K562 (cell line): ENCODE measurements around the gene ATP13A4. TPM values are rescaled to one million over a fixed set of nuclear protein-coding genes. Genes with fewer than 3 reads are reported as not detected.

Experiments
- polyA plus RNA-seq, 8 experiments: library from polyadenylated mRNA; depleted of rRNA in 4 of 8; stranded (reverse) in 5 of 8; unstranded in 3 of 8; fragments of >200 nt; fragmentation: Nextera tagmentation in 2 of 8; fragmentation: Illumina TruSeq in 1 of 8; extraction: Ambion mirVana in 2 of 8; extraction: Trizol in 1 of 8; gene quantifications; 2 replicates each; pipeline versions ENCODE4 v1.2.1 to v1.2.3, GENCODE V29; 2011 to 2014; ENCODE audit warnings: inconsistent platforms in 1 of 8, missing spikeins in 1 of 8
- total RNA-seq, 7 experiments: library from RNA; depleted of rRNA in 6 of 7; stranded (reverse); fragments of >200 nt in 6 of 7; fragmentation: Illumina TruSeq in 2 of 7; extraction: Trizol in 2 of 7; gene quantifications; 2 replicates each; pipeline versions ENCODE4 v1.2.1 to v1.2.3, GENCODE V29; 2011 to 2021; ENCODE audit warnings: low replicate concordance in 1 of 7
- TF ChIP-seq, protein P1 (sequence below), 2 experiments: fragments of 450-650 bp; IDR thresholded peaks; 2 replicates each; pipeline ENCODE4 v1.6.1; 2016; ENCODE audit warnings: mild to moderate bottlenecking in 2 of 2, borderline replicate concordance in 1 of 2, low read depth in 1 of 2, moderate library complexity in 1 of 2

The ATP13A4 gene
- total and polyA plus RNA-seq, 9 of the 15 experiments (the other 6 are each of a cell fraction or from before 2014, with no cell fraction given): 0.03 to 0.14 (median 0.07) TPM; not detected in 6

DNA sequence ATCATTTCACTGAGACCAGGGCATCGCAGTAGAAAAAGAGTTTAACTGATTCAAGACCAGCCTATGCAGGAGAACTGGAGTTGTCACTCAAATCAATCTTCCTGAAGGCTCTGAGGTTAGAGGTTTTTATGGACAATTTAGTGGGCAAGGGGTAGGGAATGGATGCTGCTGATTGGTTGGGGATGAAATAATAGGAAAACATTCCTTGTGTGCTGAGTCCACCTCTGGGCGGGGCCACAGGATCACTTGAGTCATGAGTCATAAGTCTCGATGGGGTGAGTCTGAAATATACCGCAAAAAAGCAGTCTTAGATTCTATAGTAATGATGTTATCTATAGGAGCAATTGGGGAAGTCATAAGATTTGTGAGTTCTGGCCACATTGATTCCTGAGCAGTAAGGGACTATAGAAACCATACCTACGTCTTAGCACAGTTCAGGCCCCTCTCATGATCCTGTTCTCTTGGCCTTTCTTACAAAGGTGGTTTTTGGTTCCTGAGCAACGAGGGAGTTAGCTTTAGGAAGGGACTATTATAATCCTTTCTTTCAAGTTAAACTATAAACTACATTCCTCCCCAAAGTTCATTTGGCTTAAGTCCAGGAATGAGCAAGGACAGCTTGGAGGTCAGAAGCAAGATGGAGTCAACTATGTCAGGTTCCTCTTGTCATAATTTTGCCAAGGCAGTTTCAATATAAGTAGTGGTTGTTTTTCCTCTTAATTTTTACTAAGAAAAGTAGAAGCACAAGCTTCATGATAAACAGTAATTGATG lies 35.6 kb upstream of the ATP13A4 start (continued):
- TF ChIP-seq, protein P1, sequence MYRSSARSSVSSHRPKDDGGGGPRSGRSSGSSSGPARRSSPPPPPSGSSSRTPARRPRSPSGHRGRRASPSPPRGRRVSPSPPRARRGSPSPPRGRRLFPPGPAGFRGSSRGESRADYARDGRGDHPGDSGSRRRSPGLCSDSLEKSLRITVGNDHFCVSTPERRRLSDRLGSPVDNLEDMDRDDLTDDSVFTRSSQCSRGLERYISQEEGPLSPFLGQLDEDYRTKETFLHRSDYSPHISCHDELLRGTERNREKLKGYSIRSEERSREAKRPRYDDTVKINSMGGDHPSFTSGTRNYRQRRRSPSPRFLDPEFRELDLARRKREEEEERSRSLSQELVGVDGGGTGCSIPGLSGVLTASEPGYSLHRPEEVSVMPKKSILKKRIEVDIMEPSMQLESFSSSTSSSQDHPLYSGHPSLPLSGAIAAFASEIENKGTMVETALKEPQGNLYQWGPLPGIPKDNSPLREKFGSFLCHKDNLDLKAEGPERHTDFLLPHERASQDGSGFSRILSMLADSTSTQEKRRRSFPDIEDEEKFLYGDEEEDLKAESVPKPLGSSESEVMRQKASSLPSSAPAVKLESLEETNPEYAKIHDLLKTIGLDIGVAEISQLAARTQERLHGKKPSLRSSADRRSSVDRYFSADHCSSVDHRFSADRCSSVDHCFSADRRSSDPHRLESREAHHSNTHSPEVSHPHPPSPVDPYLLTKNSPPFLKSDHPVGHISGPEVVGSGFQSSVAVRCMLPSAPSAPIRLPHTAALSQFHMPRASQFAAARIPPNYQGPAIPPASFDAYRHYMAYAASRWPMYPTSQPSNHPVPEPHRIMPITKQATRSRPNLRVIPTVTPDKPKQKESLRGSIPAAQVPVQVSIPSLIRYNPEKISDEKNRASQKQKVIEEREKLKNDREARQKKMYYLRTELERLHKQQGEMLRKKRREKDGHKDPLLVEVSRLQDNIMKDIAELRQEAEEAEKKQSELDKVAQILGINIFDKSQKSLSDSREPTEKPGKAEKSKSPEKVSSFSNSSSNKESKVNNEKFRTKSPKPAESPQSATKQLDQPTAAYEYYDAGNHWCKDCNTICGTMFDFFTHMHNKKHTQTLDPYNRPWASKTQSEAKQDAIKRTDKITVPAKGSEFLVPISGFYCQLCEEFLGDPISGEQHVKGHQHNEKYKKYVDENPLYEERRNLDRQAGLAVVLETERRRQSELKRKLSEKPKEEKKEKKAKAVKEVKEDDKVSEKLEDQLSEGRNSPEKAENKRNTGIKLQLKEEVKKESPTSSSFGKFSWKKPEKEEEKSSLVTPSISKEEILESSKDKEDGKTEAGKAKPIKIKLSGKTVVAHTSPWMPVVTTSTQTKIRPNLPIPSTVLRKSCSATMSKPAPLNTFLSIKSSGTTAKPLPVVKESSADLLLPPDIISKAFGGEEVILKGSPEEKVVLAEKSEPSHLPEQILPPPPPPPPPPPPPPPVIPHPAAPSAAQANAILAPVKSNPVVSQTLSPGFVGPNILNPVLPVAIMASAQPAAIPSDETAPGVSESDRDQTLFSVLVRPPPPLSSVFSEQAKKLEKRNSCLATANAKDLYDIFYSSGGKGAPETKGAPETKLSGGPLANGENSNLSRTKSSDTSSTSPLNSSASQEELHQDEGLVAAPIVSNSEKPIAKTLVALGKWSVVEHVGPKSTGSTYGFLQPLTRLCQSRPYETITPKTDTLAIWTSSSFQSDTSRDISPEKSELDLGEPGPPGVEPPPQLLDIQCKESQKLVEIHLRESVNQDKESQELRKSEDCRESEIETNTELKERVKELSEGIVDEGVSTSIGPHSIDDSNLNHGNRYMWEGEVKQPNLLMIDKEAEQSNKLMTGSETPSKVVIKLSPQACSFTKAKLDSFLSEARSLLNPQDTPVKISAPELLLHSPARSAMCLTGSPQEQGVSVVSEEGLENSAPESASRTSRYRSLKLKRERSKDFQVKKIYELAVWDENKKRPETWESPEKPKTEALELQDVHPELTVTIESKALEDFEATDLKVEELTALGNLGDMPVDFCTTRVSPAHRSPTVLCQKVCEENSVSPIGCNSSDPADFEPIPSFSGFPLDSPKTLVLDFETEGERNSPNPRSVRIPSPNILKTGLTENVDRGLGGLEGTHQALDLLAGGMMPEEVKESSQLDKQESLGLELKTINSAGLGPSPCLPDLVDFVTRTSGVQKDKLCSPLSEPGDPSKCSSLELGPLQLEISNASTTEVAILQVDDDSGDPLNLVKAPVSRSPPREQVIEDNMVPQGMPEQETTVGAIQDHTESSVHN (IDR thresholded peaks at IDR 0.05; ENCODE audit: borderline replicate concordance in 1 of 2, low read depth in 1 of 2): no peak
